GM12801 (cell line): ENCODE measurements around the gene CNIH2.
A peak's percentile ranks its signal among the peaks of the same experiment; 100 is the strongest.

Source experiments
- CTCF ChIP-seq: IDR thresholded peaks from one replicate; pipeline ENCODE4 v1.5.1; 2011; ENCODE audit warnings: control low read depth; ENCODE audit not compliant: insufficient read length; ENCODE audit errors: extremely low read depth

The CNIH2 gene

DNA sequence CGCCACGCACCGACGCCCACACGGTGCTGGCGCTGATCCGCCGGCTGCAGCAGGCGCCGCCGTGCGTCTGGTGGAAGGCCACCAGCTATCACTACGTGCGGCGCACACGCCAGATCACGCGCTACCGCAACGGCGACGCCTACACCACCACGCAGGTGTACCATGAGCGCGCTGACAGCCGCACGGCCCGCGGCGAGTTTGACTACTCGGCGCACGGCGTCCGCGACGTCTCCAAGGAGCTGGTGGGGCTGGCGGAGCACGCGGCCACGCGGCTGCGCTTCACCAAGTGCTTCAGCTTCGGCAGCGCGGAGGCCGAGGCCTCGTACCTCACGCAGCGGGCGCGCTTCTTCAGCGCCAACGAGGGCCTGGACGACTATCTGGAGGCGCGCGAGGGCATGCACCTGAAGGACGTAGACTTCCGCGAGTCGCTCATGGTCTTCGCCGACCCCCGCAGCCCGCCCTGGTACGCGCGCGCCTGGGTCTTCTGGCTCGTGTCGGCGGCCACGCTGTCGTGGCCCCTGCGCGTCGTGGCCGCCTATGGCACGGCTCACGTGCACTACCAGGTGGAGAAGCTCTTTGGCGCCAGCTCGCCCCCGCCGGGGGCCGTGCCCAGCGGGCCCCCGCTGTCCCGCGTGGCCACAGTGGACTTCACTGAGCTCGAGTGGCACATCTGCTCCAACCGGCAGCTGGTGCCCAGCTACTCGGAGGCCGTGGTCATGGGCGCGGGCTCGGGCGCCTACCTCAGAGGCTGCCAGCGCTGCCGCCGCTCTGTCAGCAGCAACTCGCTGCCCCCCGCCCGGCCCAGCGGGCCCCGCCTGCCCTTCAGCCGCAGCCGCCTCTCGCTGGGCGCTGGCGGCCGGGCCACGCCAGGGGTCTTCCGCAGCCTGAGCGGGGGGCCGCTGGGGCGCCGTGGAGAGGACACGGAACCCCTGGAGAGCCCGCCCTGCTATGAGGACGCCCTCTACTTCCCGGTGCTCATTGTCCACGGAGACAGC is 16.9 kb downstream of the CNIH2 start:
- TF ChIP-seq CTCF = no peak

- TF ChIP-seq CTCF = no peak
Observed at GRCh38 chr11:66297610-66298009, 19.6 kb downstream of the CNIH2 start.

GRCh38 chr11:66299186-66299585 is 21.2 kb downstream of the CNIH2 start:
- TF ChIP-seq CTCF = no peak

DNA sequence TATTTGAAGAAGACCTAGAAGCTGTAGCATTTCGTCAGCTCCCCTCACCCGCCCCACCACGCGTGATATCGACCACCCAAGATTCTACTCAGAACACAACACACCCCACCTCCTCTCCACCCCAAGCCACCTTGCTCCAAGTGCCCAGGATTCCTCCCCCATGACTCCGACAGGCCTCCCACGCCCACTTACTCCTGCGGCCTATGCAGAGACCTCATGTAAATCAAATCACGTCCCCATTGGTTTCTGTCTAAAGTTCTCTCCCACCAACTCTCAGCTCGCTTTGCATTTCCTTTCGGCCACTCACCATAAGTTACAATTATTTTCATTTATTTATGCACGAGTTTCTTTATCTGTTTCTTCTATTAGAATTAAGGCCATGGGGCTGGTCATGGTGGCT is 24.7 kb downstream of the CNIH2 start:
- no peak for TF ChIP-seq CTCF

- TF ChIP-seq CTCF = no peak
Observed at GRCh38 chr11:66309475-66309874, 31.5 kb downstream of the CNIH2 start.

DNA sequence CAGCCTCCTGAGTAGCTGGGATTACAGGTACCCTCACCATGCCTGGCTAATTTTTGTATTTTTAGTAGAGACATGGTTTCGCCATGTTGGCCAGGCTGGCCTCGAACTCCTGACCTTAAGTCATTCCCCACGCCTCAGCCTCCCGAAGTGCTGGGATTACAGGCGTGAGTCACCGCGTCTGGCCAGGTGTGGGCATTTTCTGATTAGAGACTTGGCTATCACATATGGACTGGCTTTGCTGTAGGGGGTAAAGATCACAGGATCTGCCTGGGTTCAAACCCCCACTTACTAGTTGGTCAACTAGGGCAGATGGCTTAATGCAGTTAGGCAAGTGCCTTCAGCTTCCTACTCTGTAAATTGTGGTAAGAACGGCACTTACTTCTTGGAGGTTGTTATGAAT is 32.3 kb downstream of the CNIH2 start:
- TF ChIP-seq CTCF = no peak

- TF ChIP-seq CTCF = peak; percentile 75
Observed at GRCh38 chr11:66311470-66311964, 33.5 kb downstream of the CNIH2 start.
